Uterus (tissue), 4 donors: ENCODE measurements around the gene ALOX15. TPM values are rescaled to one million over a fixed set of nuclear protein-coding genes. Genes with fewer than 3 reads are reported as not detected.
"Not testable (repeated sequence)": the region's sequence is repeated elsewhere in the genome, so short reads cannot be mapped to it uniquely, and the experiment has no call there.

Experiments
- DNase-seq, 2 donors: peaks; one replicate each; pipeline ENCODE4 v3.0.0-alpha.2; 2019 to 2020
- H3K27ac ChIP-seq, 2 donors: fragments of 200-600 bp; sonication (generic); 1 replicate in 1 of 2; 2 replicates in 1 of 2; pipeline ENCODE4 v1.5.1; 2016 to 2018
- H3K27me3 ChIP-seq, 2 donors: fragments of 200-600 bp; sonication (generic); one replicate each; pipeline ENCODE4 v1.5.1; 2018 to 2019; ENCODE audit warnings: control low read depth in 1 of 2
- H3K36me3 ChIP-seq, 2 donors: fragments of 200-600 bp; sonication (generic); one replicate each; pipeline ENCODE4 v1.5.1; 2019; ENCODE audit warnings: control low read depth in 1 of 2
- H3K4me1 ChIP-seq, 2 donors: fragments of 200-600 bp; sonication (generic); one replicate each; pipeline ENCODE4 v1.5.1; 2018 to 2019; ENCODE audit warnings: control low read depth in 1 of 2
- H3K4me3 ChIP-seq, 2 donors: fragments of 200-600 bp; sonication (generic); 1 replicate in 1 of 2; 2 replicates in 1 of 2; pipeline ENCODE4 v1.5.1; 2018 to 2019; ENCODE audit warnings: mild to moderate bottlenecking in 1 of 2
- H3K9me3 ChIP-seq, 2 donors: fragments of 200-600 bp; sonication (generic); one replicate each; pipeline ENCODE4 v1.5.1; 2019; ENCODE audit warnings: control low read depth in 1 of 2
- CTCF ChIP-seq, 4 experiments: fragments of 200-600 bp in 2 of 4; fragments of 450-650 bp in 2 of 4; sonication (generic) in 2 of 4; IDR thresholded peaks; one replicate each; pipeline ENCODE4 v1.5.1; 2016 to 2019; ENCODE audit warnings: antibody characterized with exemption in 4 of 4, mild to moderate bottlenecking in 2 of 4, moderate library complexity in 1 of 4
- POLR2A ChIP-seq, 2 donors: fragments of 450-650 bp; IDR thresholded peaks; one replicate each; pipeline ENCODE4 v1.6.1; 2016; ENCODE audit warnings: antibody characterized with exemption in 2 of 2, mild to moderate bottlenecking in 1 of 2, moderate library complexity in 1 of 2
- intact Hi-C: fragments of 100-400 bp; cut with DNase I; formaldehyde crosslinking; loops from one replicate; pipeline ENCODE4 v1.15.1; 2023; ENCODE audit warnings: low total_unique reads
- total RNA-seq, 4 donors: library from RNA; depleted of rRNA in 3 of 4; stranded (reverse); fragments of >200 nt in 3 of 4; gene quantifications; one replicate each; pipeline versions ENCODE4 v1.1.0 to v1.2.4, GENCODE V29; 2014 to 2023
- donor health status: DM: yes; HTN: yes; CAD: no.

The ALOX15 gene
- total RNA-seq, 4 donors from 2014 or later: 0.24 to 2.9 TPM; not detected in 2

GRCh38 chr17:4596636-4597380 lies 44.7 kb downstream of the ALOX15 start:
- no peak overlapping the region for H3K27ac ChIP-seq
- H3K4me1 ChIP-seq: peaks cover 0 to 16% of the 10 kb centered on the region in 2 donors
- no peaks in the 10 kb centered on the region for H3K9me3 ChIP-seq
- no peak for DNase-seq
- H3K4me3 ChIP-seq: no peak overlapping the region
- intact Hi-C loops: no loop called here
- no peak for TF ChIP-seq POLR2A (IDR thresholded peaks at IDR 0.05)
- TF ChIP-seq CTCF (IDR thresholded peaks at IDR 0.05): no peak
- no peaks in the 10 kb centered on the region for H3K36me3 ChIP-seq
- H3K27me3 ChIP-seq: no peaks in the 10 kb centered on the region

- H3K4me1 ChIP-seq: peaks cover 0 to 16% of the 10 kb centered on the region in 2 donors
- H3K27ac ChIP-seq, intact Hi-C loops, H3K36me3 ChIP-seq, H3K9me3 ChIP-seq, DNase-seq, H3K27me3 ChIP-seq, H3K4me3 ChIP-seq: not testable (repeated sequence)
Observed at GRCh38 chr17:4595685-4596342, 45.7 kb downstream of the ALOX15 start.

- no peaks in the 10 kb centered on the region for H3K36me3 ChIP-seq
- no peak for TF ChIP-seq POLR2A (IDR thresholded peaks at IDR 0.05)
- no peaks in the 10 kb centered on the region for H3K27me3 ChIP-seq
- DNase-seq: no peak
- no peak overlapping the region for H3K27ac ChIP-seq
- no peaks in the 10 kb centered on the region for H3K9me3 ChIP-seq
- H3K4me3 ChIP-seq: no peak overlapping the region
- H3K4me1 ChIP-seq: peaks cover 0 to 14% of the 10 kb centered on the region in 2 donors
- intact Hi-C loops: no loop called here
Observed at GRCh38 chr17:4594931-4595684, 46.4 kb downstream of the ALOX15 start.

DNA sequence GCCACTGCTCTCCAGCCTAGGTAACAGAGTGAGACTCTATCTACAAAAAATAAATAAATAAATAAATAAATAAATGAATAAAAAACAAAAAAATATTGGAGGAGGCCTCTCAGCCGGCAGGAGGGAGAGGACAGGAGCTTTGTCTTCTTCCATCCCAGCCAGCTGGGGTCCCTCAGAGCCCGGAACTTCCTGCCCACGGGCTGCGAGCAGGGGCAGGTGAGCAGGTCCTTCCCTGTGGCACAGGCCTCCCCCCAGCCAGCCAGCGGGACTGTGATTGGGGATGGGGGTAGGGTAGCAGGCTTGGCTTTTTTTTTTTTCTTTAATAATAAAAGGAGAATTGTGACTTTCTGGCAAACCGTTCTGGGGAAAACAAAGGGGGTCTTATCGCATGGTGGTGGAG lies 47.1 kb downstream of the ALOX15 start:
- H3K4me3 ChIP-seq: no peak overlapping the region
- no peak overlapping the region for H3K27ac ChIP-seq
- H3K27me3 ChIP-seq: no peaks in the 10 kb centered on the region
- no peaks in the 10 kb centered on the region for H3K9me3 ChIP-seq
- H3K4me1 ChIP-seq: peaks cover 0 to 8% of the 10 kb centered on the region in 2 donors
- no peak for TF ChIP-seq CTCF (IDR thresholded peaks at IDR 0.05)
- no peak for TF ChIP-seq POLR2A (IDR thresholded peaks at IDR 0.05)
- DNase-seq: no peak
- intact Hi-C loops: no loop called here
- H3K36me3 ChIP-seq: no peaks in the 10 kb centered on the region

- H3K4me1 ChIP-seq: no peaks in the 10 kb centered on the region
- TF ChIP-seq POLR2A (IDR thresholded peaks at IDR 0.05) (no peak), CTCF (IDR thresholded peaks at IDR 0.05) (no peak)
- no peaks in the 10 kb centered on the region for H3K27me3 ChIP-seq
- no peaks in the 10 kb centered on the region for H3K36me3 ChIP-seq
- no peak for DNase-seq
- no peaks in the 10 kb centered on the region for H3K9me3 ChIP-seq
- H3K4me3 ChIP-seq: no peak overlapping the region
- no peak overlapping the region for H3K27ac ChIP-seq
- intact Hi-C loops: no loop called here
Observed at GRCh38 chr17:4593021-4593421, 48.5 kb downstream of the ALOX15 start.
